C4-2B (cell line): ENCODE results near the gene NR2F1.

Experiments used
- CTCF ChIP-seq: fragments of 450-650 bp; conservative IDR thresholded peaks from 2 replicates; pipeline ENCODE4 v1.5.1; 2017; ENCODE audit warnings: mild to moderate bottlenecking
- ZFX ChIP-seq: fragments of 450-650 bp; IDR thresholded peaks from 2 replicates; pipeline ENCODE4 v1.6.1; 2017

GRCh38 chr5:93607367-93608258 lies 24.6 kb downstream of the NR2F1 start:
- TF ChIP-seq CTCF (peak; percentile 81), ZFX (no peak)
